ENCODE results near the gene HIVEP1. TPM values are rescaled to one million over a fixed set of nuclear protein-coding genes. Genes with fewer than 3 reads are reported as not detected.

HIVEP1 gene
- total RNA-seq, 4 donors from 2014 or later: 14.9 to 30.6 (median 22.2) TPM

DNA sequence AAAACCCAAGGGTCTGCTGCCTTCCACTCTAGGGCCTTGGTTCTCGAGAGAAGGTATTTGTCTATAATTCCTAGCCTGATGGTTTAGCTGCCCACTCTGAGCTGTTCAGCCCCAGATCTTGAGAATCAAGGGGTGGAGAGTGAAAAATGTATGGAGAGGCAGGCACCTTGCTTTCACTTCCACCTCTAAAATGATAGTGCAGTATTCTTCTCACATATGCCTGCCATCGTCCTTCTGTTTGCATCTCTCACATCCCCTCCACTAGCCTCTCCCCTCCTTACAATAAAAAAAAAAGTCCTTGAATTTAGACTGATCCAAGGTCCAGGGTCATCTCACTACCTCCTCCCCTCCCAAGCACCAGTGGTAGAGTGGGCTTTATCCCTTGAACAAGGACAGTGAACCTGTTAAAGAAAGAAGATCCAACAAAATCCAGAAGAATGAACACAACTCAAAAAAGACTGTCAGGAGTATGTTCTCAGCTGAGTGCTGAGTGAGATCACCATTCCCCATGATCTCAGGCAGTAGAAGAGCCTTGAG is 104.2 kb downstream of the HIVEP1 start:
- Histone ChIP-seq H3K4me3 (no peak overlapping the region), H3K36me3 (peaks cover 0 to 54% (median 0%) of the 10 kb centered on the region in 3 donors), H3K9me3 (peaks cover 0 to 25% (median 4%) of the 10 kb centered on the region in 4 donors), H3K27me3 (no peaks in the 10 kb centered on the region), H3K27ac (no peak overlapping the region), H3K4me1 (no peaks in the 10 kb centered on the region)
- DNase-seq (ENCODE audit: low spot score in 2 of 2): no peak
- 93 to 97% methylated on average over 2 of the region's 2 CpGs for WGBS, 2 donors
- TF ChIP-seq POLR2A (IDR thresholded peaks at IDR 0.05): no peak

GRCh38 chr6:12116978-12117377 is 104.9 kb downstream of the HIVEP1 start:
- Histone ChIP-seq H3K27me3 (no peaks in the 10 kb centered on the region), H3K9me3 (peaks cover 0 to 25% (median 4%) of the 10 kb centered on the region in 4 donors), H3K4me1 (no peaks in the 10 kb centered on the region), H3K36me3 (peaks cover 0 to 55% (median 0%) of the 10 kb centered on the region in 3 donors), H3K4me3 (no peak overlapping the region), H3K27ac (no peak overlapping the region)
- no peak for DNase-seq (ENCODE audit: low spot score in 2 of 2)
- TF ChIP-seq, protein P1, sequence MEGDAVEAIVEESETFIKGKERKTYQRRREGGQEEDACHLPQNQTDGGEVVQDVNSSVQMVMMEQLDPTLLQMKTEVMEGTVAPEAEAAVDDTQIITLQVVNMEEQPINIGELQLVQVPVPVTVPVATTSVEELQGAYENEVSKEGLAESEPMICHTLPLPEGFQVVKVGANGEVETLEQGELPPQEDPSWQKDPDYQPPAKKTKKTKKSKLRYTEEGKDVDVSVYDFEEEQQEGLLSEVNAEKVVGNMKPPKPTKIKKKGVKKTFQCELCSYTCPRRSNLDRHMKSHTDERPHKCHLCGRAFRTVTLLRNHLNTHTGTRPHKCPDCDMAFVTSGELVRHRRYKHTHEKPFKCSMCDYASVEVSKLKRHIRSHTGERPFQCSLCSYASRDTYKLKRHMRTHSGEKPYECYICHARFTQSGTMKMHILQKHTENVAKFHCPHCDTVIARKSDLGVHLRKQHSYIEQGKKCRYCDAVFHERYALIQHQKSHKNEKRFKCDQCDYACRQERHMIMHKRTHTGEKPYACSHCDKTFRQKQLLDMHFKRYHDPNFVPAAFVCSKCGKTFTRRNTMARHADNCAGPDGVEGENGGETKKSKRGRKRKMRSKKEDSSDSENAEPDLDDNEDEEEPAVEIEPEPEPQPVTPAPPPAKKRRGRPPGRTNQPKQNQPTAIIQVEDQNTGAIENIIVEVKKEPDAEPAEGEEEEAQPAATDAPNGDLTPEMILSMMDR (IDR thresholded peaks at IDR 0.05): no peak
- no peak for TF ChIP-seq POLR2A (IDR thresholded peaks at IDR 0.05)
- TF ChIP-seq EP300 (IDR thresholded peaks at IDR 0.05): no peak
- 86 to 89% methylated on average over 3 of the region's 3 CpGs for whole genome bisulfite sequencing, 2 donors

- no peaks in the 10 kb centered on the region for H3K4me1 ChIP-seq
- TF ChIP-seq POLR2A (IDR thresholded peaks at IDR 0.05): no peak
- TF ChIP-seq, protein P1 (IDR thresholded peaks at IDR 0.05): no peak
- no peak for TF ChIP-seq EP300 (IDR thresholded peaks at IDR 0.05)
These were observed 106.5 kb downstream of the HIVEP1 start for GRCh38 chr6:12118607-12119006.

DNA sequence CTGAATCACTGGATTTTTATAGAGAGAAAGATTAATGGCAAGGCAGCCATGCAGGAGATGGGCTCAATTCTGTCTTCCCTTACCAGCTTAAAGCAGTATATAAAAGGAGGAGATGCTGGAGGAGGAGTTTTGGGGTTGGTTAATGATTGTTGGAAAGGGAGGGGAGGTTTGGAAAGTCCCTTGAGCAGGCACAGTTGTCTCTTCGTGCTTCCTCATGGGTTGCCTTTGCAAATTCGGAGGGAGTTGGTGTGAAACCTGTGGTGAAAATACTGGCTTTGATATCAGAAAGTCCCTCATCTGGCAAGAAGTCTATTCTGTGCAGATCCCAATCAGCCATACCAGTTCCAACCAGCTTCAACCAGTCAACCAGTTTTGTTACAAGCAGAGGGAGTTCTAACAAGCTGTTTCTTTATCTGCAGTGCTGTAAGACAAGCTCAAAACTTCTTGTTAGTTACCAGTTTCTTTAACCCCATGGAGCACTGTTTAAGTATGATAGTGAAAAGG is 107.0 kb downstream of the HIVEP1 start:
- peaks cover 0 to 25% (median 4%) of the 10 kb centered on the region in 4 donors for H3K9me3 ChIP-seq
- no peaks in the 10 kb centered on the region for H3K4me1 ChIP-seq
- DNase-seq (ENCODE audit: low spot score in 2 of 2): no peak
- H3K4me3 ChIP-seq: no peak overlapping the region
- no peaks in the 10 kb centered on the region for H3K27me3 ChIP-seq
- H3K36me3 ChIP-seq: peaks cover 0 to 55% (median 0%) of the 10 kb centered on the region in 3 donors
- no peak for TF ChIP-seq EP300 (IDR thresholded peaks at IDR 0.05)
- TF ChIP-seq, protein P1 (IDR thresholded peaks at IDR 0.05): no peak
- 56 to 65% methylated on average over 2 of the region's 2 CpGs for WGBS, 2 donors
- no peak overlapping the region for H3K27ac ChIP-seq

More at GRCh38 chr6:12118607-12119006, 106.5 kb downstream of the HIVEP1 start:
- no peak for DNase-seq (ENCODE audit: low spot score in 2 of 2)
- Histone ChIP-seq H3K36me3 (peaks cover 0 to 55% (median 0%) of the 10 kb centered on the region in 3 donors), H3K27ac (no peak overlapping the region), H3K9me3 (peaks cover 0 to 25% (median 4%) of the 10 kb centered on the region in 4 donors), H3K4me3 (no peak overlapping the region), H3K27me3 (no peaks in the 10 kb centered on the region)

DNA sequence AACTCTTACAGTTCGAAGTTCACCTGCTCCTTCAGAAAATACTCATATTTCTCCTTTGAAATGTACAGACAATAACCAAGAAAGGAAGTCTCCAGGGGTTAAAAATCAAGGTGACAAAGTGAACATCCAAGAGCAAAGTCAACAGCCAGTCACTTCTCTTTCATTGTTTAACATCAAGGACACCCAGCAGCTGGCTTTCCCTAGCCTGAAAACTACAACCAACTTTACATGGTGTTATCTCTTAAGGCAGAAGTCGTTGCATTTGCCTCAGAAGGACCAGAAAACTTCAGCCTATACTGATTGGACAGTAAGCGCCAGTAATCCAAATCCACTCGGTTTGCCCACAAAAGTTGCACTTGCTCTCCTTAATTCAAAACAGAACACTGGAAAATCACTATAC is 113.3 kb downstream of the HIVEP1 start:
- Histone ChIP-seq H3K4me1 (no peaks in the 10 kb centered on the region), H3K9me3 (no peaks in the 10 kb centered on the region), H3K36me3 (peaks cover 0 to 37% (median 0%) of the 10 kb centered on the region in 3 donors), H3K27ac (no peak overlapping the region), H3K4me3 (no peak overlapping the region), H3K27me3 (no peaks in the 10 kb centered on the region)
- TF ChIP-seq EP300 (IDR thresholded peaks at IDR 0.05) (no peak), POLR2A (IDR thresholded peaks at IDR 0.05) (no peak)
- TF ChIP-seq, protein P1 (IDR thresholded peaks at IDR 0.05): no peak
- WGBS, 2 donors: 76 to 89% methylated on average over 4 of the region's 4 CpGs
- no peak for DNase-seq (ENCODE audit: low spot score in 2 of 2)
